ENCODE data around the gene CD226.

Gene CD226

GRCh38 chr18:69963196-69963595 is 15.5 kb upstream of the CD226 start:
- Histone ChIP-seq H3K9me3 (ENCODE audit: low read depth, low read length) (no peaks in the 10 kb centered on the region), H3K4me3 (no peak overlapping the region), H3K27ac (no peak overlapping the region), H3K9ac (ENCODE audit: insufficient read length) (no peak overlapping the region), H3K36me3 (ENCODE audit: insufficient read depth, low read length) (no peaks in the 10 kb centered on the region)
- DNase-seq (ENCODE audit: low read depth, low spot score): no peak
- TF ChIP-seq EZH2 (IDR thresholded peaks at IDR 0.05) (no peak), POLR2AphosphoS5 (IDR thresholded peaks at IDR 0.05; ENCODE audit: borderline replicate concordance, low read depth, low read length) (no peak), FOXP2 (optimal IDR thresholded peaks at IDR 0.05; ENCODE audit: control extremely low read depth, extremely low read length, insufficient read depth) (no peak)

- no peak for TF ChIP-seq EZH2 (IDR thresholded peaks at IDR 0.05)
- TF ChIP-seq POLR2AphosphoS5 (IDR thresholded peaks at IDR 0.05; ENCODE audit: borderline replicate concordance, low read depth, low read length): no peak
- TF ChIP-seq FOXP2 (optimal IDR thresholded peaks at IDR 0.05; ENCODE audit: control extremely low read depth, extremely low read length, insufficient read depth): no peak
- H3K36me3 ChIP-seq (ENCODE audit: insufficient read depth, low read length): no peaks in the 10 kb centered on the region
- no peaks in the 10 kb centered on the region for H3K9me3 ChIP-seq (ENCODE audit: low read depth, low read length)
- H3K9ac ChIP-seq (ENCODE audit: insufficient read length): no peak overlapping the region
- DNase-seq (ENCODE audit: low read depth, low spot score): no peak
- no peak overlapping the region for H3K4me3 ChIP-seq
- H3K27ac ChIP-seq: no peak overlapping the region
Measured at GRCh38 chr18:69961718-69962117, 14.0 kb upstream of the CD226 start.

GRCh38 chr18:69958422-69958821 is 10.7 kb upstream of the CD226 start:
- no peak for TF ChIP-seq POLR2AphosphoS5 (IDR thresholded peaks at IDR 0.05; ENCODE audit: borderline replicate concordance, low read depth, low read length)
- no peak for TF ChIP-seq FOXP2 (optimal IDR thresholded peaks at IDR 0.05; ENCODE audit: control extremely low read depth, extremely low read length, insufficient read depth)
- no peak for TF ChIP-seq EZH2 (IDR thresholded peaks at IDR 0.05)
- H3K9me3 ChIP-seq (ENCODE audit: low read depth, low read length): no peaks in the 10 kb centered on the region
- no peak overlapping the region for H3K4me3 ChIP-seq
- no peak overlapping the region for H3K27ac ChIP-seq
- no peak for DNase-seq (ENCODE audit: low read depth, low spot score)
- H3K36me3 ChIP-seq (ENCODE audit: insufficient read depth, low read length): no peaks in the 10 kb centered on the region
- H3K9ac ChIP-seq (ENCODE audit: insufficient read length): no peak overlapping the region

- H3K36me3 ChIP-seq (ENCODE audit: insufficient read depth, low read length): no peaks in the 10 kb centered on the region
- H3K27ac ChIP-seq: no peak overlapping the region
- no peak for DNase-seq (ENCODE audit: low read depth, low spot score)
- H3K9me3 ChIP-seq (ENCODE audit: low read depth, low read length): no peaks in the 10 kb centered on the region
- no peak overlapping the region for H3K9ac ChIP-seq (ENCODE audit: insufficient read length)
- TF ChIP-seq EZH2 (IDR thresholded peaks at IDR 0.05): no peak
- TF ChIP-seq FOXP2 (optimal IDR thresholded peaks at IDR 0.05; ENCODE audit: control extremely low read depth, extremely low read length, insufficient read depth): no peak
- no peak for TF ChIP-seq POLR2AphosphoS5 (IDR thresholded peaks at IDR 0.05; ENCODE audit: borderline replicate concordance, low read depth, low read length)
- H3K4me3 ChIP-seq: no peak overlapping the region
Measured at GRCh38 chr18:69957747-69958146, 10.1 kb upstream of the CD226 start.

GRCh38 chr18:69956665-69957620 is 9.3 kb upstream of the CD226 start:
- Histone ChIP-seq H3K36me3 (ENCODE audit: insufficient read depth, low read length) (no peaks in the 10 kb centered on the region), H3K4me3 (no peak overlapping the region), H3K9ac (ENCODE audit: insufficient read length) (no peak overlapping the region), H3K9me3 (ENCODE audit: low read depth, low read length) (no peaks in the 10 kb centered on the region), H3K27ac (no peak overlapping the region)
- DNase-seq (ENCODE audit: low read depth, low spot score): no peak
- TF ChIP-seq EZH2 (IDR thresholded peaks at IDR 0.05): no peak
- TF ChIP-seq POLR2AphosphoS5 (IDR thresholded peaks at IDR 0.05; ENCODE audit: borderline replicate concordance, low read depth, low read length): no peak
- no peak for TF ChIP-seq FOXP2 (optimal IDR thresholded peaks at IDR 0.05; ENCODE audit: control extremely low read depth, extremely low read length, insufficient read depth)

GRCh38 chr18:69956057-69956456 is 8.4 kb upstream of the CD226 start:
- no peaks in the 10 kb centered on the region for H3K9me3 ChIP-seq (ENCODE audit: low read depth, low read length)
- no peak for DNase-seq (ENCODE audit: low read depth, low spot score)
- H3K36me3 ChIP-seq (ENCODE audit: insufficient read depth, low read length): no peaks in the 10 kb centered on the region
- TF ChIP-seq EZH2 (IDR thresholded peaks at IDR 0.05): no peak
- H3K27ac ChIP-seq: no peak overlapping the region
- H3K4me3 ChIP-seq: no peak overlapping the region
- H3K9ac ChIP-seq (ENCODE audit: insufficient read length): no peak overlapping the region

GRCh38 chr18:69954719-69955480 is 7.2 kb upstream of the CD226 start:
- TF ChIP-seq FOXP2 (optimal IDR thresholded peaks at IDR 0.05; ENCODE audit: control extremely low read depth, extremely low read length, insufficient read depth): no peak
- TF ChIP-seq EZH2 (IDR thresholded peaks at IDR 0.05): no peak
- no peak; the same call in 1 of the 2 replicates for TF ChIP-seq POLR2AphosphoS5 (IDR thresholded peaks at IDR 0.05; ENCODE audit: borderline replicate concordance, low read depth, low read length)
- H3K9ac ChIP-seq (ENCODE audit: insufficient read length): no peak overlapping the region
- no peak overlapping the region for H3K27ac ChIP-seq
- no peak for DNase-seq (ENCODE audit: low read depth, low spot score)
- no peak overlapping the region for H3K4me3 ChIP-seq
- H3K9me3 ChIP-seq (ENCODE audit: low read depth, low read length): no peaks in the 10 kb centered on the region
- H3K36me3 ChIP-seq (ENCODE audit: insufficient read depth, low read length): no peaks in the 10 kb centered on the region

- H3K4me3 ChIP-seq: no peak overlapping the region
- DNase-seq (ENCODE audit: low read depth, low spot score): no peak
- H3K36me3 ChIP-seq (ENCODE audit: insufficient read depth, low read length): no peaks in the 10 kb centered on the region
- H3K27ac ChIP-seq: no peak overlapping the region
- TF ChIP-seq POLR2AphosphoS5 (IDR thresholded peaks at IDR 0.05; ENCODE audit: borderline replicate concordance, low read depth, low read length) (no peak), EZH2 (IDR thresholded peaks at IDR 0.05) (no peak), FOXP2 (optimal IDR thresholded peaks at IDR 0.05; ENCODE audit: control extremely low read depth, extremely low read length, insufficient read depth) (no peak)
- no peak overlapping the region for H3K9ac ChIP-seq (ENCODE audit: insufficient read length)
- no peaks in the 10 kb centered on the region for H3K9me3 ChIP-seq (ENCODE audit: low read depth, low read length)
Measured at GRCh38 chr18:69953191-69953590, 5.5 kb upstream of the CD226 start.
